Activated T-helper 1 cell treated with Interleukin-2 at 50 U/mL for 16 hours (primary cell): ENCODE results near the gene SF3B3.
"Not testable (repeated sequence)": the region's sequence is repeated elsewhere in the genome, so short reads cannot be mapped to it uniquely, and the experiment has no call there.

Source experiments
- DNase-seq: peaks from one replicate; pipeline ENCODE4 v3.0.0-alpha.2; 2020; ENCODE audit warnings: low read depth

SF3B3 gene

DNA sequence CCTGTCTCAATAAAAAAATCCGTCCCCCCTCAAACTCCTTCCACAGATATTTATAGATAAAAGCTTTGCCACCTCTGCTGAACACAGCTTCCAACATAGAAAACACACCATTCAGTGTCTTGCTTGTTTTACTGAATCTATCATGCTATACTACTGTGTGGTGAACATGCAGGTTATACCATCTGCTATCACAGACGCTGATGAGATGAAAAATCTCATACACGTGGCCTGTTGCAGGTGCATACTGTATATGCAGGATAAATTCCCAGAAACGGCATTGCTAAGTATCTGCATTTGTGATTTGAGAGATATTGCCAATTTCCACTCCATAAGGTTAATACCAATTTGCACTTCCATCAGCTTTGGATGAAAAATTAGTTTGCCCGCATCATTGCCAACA is 92.3 kb downstream of the SF3B3 start:
- DNase-seq = no peak

DNA sequence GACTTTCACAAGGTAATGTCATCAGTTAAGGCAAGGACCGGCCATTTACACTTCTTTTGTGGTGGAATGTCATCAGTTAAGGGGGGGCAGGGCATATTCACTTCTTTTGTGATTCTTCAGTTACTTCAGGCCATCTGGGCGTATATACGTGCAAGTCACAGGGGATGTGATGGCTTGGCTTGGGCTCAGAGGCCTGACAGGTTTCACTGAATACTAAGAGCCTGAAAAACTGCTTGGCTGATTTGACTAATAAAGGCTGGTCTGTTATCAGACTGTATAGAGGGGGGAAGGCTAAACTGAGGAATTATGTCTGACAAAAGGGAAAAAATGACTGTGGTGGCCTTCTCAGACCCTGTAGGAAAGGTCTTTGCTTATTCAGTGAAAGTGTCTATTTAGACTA is 98.2 kb downstream of the SF3B3 start:
- not testable (repeated sequence) for DNase-seq
